ENCODE measurements around the gene SCMH1. TPM values are rescaled to one million over a fixed set of nuclear protein-coding genes. Genes with fewer than 3 reads are reported as not detected.

Gene SCMH1
- total RNA-seq, 1 experiment from 2014 or later, result 19.4 TPM

GRCh38 chr1:41037116-41037903, 204.8 kb downstream of the SCMH1 start:
- no peak for TF ChIP-seq CDX4 (CRISPR knock-in tag; IDR thresholded peaks at IDR 0.05; ENCODE audit: borderline replicate concordance)
- TF ChIP-seq, protein P1, sequence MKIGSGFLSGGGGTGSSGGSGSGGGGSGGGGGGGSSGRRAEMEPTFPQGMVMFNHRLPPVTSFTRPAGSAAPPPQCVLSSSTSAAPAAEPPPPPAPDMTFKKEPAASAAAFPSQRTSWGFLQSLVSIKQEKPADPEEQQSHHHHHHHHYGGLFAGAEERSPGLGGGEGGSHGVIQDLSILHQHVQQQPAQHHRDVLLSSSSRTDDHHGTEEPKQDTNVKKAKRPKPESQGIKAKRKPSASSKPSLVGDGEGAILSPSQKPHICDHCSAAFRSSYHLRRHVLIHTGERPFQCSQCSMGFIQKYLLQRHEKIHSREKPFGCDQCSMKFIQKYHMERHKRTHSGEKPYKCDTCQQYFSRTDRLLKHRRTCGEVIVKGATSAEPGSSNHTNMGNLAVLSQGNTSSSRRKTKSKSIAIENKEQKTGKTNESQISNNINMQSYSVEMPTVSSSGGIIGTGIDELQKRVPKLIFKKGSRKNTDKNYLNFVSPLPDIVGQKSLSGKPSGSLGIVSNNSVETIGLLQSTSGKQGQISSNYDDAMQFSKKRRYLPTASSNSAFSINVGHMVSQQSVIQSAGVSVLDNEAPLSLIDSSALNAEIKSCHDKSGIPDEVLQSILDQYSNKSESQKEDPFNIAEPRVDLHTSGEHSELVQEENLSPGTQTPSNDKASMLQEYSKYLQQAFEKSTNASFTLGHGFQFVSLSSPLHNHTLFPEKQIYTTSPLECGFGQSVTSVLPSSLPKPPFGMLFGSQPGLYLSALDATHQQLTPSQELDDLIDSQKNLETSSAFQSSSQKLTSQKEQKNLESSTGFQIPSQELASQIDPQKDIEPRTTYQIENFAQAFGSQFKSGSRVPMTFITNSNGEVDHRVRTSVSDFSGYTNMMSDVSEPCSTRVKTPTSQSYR (CRISPR knock-in tag; IDR thresholded peaks at IDR 0.05), result no peak
- TF ChIP-seq ESRRA (CRISPR knock-in tag; IDR thresholded peaks at IDR 0.05; ENCODE audit: borderline replicate concordance), result no peak
- no peak for TF ChIP-seq ZNF671 (CRISPR knock-in tag; IDR thresholded peaks at IDR 0.05)
- TF ChIP-seq, protein P2, sequence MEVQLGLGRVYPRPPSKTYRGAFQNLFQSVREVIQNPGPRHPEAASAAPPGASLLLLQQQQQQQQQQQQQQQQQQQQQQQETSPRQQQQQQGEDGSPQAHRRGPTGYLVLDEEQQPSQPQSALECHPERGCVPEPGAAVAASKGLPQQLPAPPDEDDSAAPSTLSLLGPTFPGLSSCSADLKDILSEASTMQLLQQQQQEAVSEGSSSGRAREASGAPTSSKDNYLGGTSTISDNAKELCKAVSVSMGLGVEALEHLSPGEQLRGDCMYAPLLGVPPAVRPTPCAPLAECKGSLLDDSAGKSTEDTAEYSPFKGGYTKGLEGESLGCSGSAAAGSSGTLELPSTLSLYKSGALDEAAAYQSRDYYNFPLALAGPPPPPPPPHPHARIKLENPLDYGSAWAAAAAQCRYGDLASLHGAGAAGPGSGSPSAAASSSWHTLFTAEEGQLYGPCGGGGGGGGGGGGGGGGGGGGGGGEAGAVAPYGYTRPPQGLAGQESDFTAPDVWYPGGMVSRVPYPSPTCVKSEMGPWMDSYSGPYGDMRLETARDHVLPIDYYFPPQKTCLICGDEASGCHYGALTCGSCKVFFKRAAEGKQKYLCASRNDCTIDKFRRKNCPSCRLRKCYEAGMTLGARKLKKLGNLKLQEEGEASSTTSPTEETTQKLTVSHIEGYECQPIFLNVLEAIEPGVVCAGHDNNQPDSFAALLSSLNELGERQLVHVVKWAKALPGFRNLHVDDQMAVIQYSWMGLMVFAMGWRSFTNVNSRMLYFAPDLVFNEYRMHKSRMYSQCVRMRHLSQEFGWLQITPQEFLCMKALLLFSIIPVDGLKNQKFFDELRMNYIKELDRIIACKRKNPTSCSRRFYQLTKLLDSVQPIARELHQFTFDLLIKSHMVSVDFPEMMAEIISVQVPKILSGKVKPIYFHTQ (CRISPR knock-in tag; IDR thresholded peaks at IDR 0.05), result no peak
- no peak for TF ChIP-seq ZNF263 (CRISPR knock-in tag; IDR thresholded peaks at IDR 0.05; ENCODE audit: low read depth)
- TF ChIP-seq, protein P3, sequence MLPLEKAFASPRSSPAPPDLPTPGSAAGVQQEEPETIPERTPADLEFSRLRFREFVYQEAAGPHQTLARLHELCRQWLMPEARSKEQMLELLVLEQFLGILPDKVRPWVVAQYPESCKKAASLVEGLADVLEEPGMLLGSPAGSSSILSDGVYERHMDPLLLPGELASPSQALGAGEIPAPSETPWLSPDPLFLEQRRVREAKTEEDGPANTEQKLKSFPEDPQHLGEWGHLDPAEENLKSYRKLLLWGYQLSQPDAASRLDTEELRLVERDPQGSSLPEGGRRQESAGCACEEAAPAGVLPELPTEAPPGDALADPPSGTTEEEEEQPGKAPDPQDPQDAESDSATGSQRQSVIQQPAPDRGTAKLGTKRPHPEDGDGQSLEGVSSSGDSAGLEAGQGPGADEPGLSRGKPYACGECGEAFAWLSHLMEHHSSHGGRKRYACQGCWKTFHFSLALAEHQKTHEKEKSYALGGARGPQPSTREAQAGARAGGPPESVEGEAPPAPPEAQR (CRISPR knock-in tag; IDR thresholded peaks at IDR 0.05), result no peak
- no peak for TF ChIP-seq ZNF121 (CRISPR knock-in tag; IDR thresholded peaks at IDR 0.05)
- TF ChIP-seq, protein P4, sequence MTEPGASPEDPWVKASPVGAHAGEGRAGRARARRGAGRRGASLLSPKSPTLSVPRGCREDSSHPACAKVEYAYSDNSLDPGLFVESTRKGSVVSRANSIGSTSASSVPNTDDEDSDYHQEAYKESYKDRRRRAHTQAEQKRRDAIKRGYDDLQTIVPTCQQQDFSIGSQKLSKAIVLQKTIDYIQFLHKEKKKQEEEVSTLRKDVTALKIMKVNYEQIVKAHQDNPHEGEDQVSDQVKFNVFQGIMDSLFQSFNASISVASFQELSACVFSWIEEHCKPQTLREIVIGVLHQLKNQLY (CRISPR knock-in tag; IDR thresholded peaks at IDR 0.05), result no peak
- TF ChIP-seq NR1H2 (CRISPR knock-in tag; IDR thresholded peaks at IDR 0.05), result no peak
- no peak for TF ChIP-seq ZNF396 (CRISPR knock-in tag; IDR thresholded peaks at IDR 0.05; ENCODE audit: borderline replicate concordance)
- TF ChIP-seq, protein P5, sequence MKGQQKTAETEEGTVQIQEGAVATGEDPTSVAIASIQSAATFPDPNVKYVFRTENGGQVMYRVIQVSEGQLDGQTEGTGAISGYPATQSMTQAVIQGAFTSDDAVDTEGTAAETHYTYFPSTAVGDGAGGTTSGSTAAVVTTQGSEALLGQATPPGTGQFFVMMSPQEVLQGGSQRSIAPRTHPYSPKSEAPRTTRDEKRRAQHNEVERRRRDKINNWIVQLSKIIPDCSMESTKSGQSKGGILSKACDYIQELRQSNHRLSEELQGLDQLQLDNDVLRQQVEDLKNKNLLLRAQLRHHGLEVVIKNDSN (CRISPR knock-in tag; IDR thresholded peaks at IDR 0.05), result no peak
- TF ChIP-seq IRF2 (CRISPR knock-in tag; IDR thresholded peaks at IDR 0.05; ENCODE audit: borderline replicate concordance, low read depth), result no peak
- Mint-ChIP-seq H3K36me3 (peaks cover 13% of the 10 kb centered on the region), H3K27ac (no peak overlapping the region), H3K9me3 (peaks cover 2% of the 10 kb centered on the region; the same call in 1 of the 2 replicates), H3K27me3 (ENCODE audit: low read depth) (no peaks in the 10 kb centered on the region), H3K4me3 (no peak overlapping the region), H3K4me1 (peaks cover 9% of the 10 kb centered on the region)
- POLR2A ChIA-PET, result no interaction called here
- ATAC-seq (no peak), DNase-seq (ENCODE audit: low spot score) (no peak)
- CTCF ChIA-PET, result interaction anchor here (0.9 to 1.0 kb wide), 2 partner anchors 13 to 16 kb away, joined by 3 read pairs; partner anchors contain the start of gene SLFNL1

DNA sequence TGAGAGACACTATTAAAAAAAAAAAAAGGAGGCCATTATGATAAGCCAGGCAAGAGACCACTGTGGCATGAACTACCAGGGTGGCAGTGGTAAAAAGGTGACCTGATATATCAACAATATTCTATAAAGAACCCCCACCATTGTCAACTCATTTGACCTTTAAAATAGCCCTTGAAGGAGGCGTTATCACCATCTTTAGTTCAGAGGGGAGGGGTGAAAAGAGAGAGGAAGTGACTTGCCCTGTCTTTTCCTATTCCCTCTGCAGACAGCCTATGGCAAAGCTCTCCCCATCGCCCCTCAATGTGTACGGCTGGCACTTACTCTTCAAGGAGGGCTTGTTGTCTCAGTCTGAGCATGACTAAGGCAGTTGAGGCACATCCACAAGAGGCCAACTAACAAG, 208.8 kb downstream of the SCMH1 start:
- Mint-ChIP-seq H3K9me3 (peaks cover 4% of the 10 kb centered on the region; the same call in 1 of the 2 replicates), H3K4me3 (no peak overlapping the region), H3K36me3 (peaks cover 32% of the 10 kb centered on the region), H3K27me3 (ENCODE audit: low read depth) (no peaks in the 10 kb centered on the region), H3K4me1 (peaks cover 19% of the 10 kb centered on the region), H3K27ac (no peak overlapping the region)
- CTCF ChIA-PET, result interaction anchor here (2.0 kb wide), 1 partner anchor 8 kb away, joined by 4 read pairs; no protein-coding TSS in a partner anchor
- POLR2A ChIA-PET, result no interaction called here
- ATAC-seq (no peak), DNase-seq (ENCODE audit: low spot score) (no peak)
- TF ChIP-seq OVOL2 (CRISPR knock-in tag; IDR thresholded peaks at IDR 0.05; ENCODE audit: borderline replicate concordance) (no peak), GABPB1 (CRISPR knock-in tag; IDR thresholded peaks at IDR 0.05) (no peak)
- TF ChIP-seq, protein P6, sequence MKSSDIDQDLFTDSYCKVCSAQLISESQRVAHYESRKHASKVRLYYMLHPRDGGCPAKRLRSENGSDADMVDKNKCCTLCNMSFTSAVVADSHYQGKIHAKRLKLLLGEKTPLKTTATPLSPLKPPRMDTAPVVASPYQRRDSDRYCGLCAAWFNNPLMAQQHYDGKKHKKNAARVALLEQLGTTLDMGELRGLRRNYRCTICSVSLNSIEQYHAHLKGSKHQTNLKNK (CRISPR knock-in tag; IDR thresholded peaks at IDR 0.05), result no peak
- TF ChIP-seq, protein P4 (CRISPR knock-in tag; IDR thresholded peaks at IDR 0.05), result no peak
- TF ChIP-seq, protein P7, sequence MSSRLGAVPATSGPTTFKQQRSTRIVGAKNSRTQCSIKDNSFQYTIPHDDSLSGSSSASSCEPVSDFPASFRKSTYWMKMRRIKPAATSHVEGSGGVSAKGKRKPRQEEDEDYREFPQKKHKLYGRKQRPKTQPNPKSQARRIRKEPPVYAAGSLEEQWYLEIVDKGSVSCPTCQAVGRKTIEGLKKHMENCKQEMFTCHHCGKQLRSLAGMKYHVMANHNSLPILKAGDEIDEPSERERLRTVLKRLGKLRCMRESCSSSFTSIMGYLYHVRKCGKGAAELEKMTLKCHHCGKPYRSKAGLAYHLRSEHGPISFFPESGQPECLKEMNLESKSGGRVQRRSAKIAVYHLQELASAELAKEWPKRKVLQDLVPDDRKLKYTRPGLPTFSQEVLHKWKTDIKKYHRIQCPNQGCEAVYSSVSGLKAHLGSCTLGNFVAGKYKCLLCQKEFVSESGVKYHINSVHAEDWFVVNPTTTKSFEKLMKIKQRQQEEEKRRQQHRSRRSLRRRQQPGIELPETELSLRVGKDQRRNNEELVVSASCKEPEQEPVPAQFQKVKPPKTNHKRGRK (CRISPR knock-in tag; IDR thresholded peaks at IDR 0.05; ENCODE audit: borderline replicate concordance), result no peak
